GM18517 (cell line): ENCODE data around the gene SCIN.

ENCODE experiments used
- ATAC-seq: cut with Tn5 transposase; IDR thresholded peaks from one replicate; pipeline ENCODE4 v1.9.1; 2021; ENCODE audit warnings: mild to moderate bottlenecking, moderate library complexity; ENCODE audit not compliant: unreplicated experiment

Gene SCIN

DNA sequence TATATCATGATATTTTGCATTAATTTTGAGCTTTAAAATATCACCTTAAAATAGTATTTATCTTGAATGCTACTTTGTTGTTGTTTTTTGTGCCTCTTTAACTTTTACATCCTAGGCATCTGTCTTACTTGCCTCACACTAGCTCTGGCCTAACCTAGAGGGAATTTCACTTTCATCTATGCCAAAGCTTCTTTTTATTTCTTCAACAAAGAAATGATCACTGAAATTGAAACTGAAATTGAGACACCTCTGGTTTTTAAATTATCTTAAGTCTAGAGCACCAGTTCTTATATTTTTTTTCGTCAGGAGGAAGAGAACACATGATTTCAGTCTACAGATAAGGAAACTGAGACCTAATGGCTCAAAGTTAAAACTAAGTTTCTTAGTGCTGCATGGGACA is 3.5 kb upstream of the SCIN start:
- peak; percentile 97 for ATAC-seq

DNA sequence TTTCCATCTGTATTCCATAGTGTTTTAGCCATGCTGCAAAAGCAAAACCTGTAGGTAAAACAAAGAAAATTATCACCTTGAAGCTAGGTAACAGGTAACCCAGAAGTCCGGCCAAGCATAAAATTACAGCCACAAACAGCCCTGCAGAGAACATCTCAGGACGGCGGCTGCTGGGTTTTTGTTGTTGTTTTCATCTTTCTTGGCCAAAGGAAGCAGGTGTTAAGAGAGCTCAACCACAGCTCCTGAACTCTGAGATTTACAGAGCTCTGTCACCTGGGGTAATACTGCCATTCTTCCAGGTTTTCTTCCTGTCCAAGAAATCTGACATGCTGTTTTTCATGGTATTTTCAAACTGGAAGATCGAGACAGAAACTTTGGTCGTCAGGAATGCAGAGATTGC is 847 bp upstream of the SCIN start:
- no peak for ATAC-seq

DNA sequence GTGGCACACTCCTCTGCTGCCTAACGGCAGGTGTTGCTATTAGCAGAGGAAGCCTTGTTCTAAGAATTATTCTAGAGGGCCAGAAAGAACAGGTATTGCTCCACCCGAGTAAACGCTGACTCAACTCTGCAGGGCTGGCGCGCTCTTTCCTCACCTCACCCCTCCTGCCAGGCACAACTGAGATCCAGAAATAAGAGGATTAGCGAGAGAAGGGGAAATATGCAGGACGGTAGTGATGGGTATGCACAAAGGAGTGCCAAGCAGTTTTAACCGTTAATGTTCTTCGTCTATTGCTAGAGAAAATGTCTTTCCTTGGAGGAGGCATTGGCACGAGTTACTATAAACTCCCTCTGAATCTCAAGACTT is 369 bp upstream of the SCIN start:
- no peak for ATAC-seq

- ATAC-seq: no peak
Observed at GRCh38 chr7:12571691-12572090, 1.2 kb downstream of the SCIN start.

- ATAC-seq: no peak
Observed at GRCh38 chr7:12572941-12573575, 2.5 kb downstream of the SCIN start.

- no peak for ATAC-seq
Observed at GRCh38 chr7:12573885-12574284, 3.4 kb downstream of the SCIN start.

DNA sequence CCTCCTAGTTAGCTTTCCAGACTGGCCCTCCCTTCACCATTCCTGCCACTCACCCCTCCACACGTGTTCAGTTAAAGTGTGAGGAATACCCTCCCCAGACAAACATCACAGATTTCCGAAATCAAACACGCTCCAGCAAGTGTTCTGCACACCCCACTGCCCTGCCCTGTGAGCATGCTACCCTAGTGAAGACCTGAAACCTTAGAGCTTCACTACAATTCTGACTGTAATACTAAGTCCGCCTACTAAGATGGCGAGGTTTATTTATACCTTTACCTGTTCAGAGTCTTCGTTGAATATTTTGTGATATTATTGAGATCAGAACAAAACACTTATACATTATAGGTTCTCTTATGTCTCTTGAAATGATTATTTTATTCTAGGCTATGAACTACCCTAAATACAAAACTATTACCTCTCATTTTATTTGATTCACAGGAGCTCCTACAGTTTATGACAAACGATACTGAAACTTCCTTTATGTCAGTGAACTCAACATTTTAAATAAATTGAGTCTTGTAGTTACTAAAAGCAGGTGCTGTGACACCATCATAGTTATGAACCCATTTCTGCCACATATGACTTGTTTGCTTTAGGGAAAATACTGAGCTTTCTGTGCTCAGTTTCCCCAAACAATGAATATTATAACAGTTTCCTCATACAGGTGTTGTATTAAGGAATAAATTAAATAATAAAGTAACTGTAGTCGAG is 8.6 kb downstream of the SCIN start:
- ATAC-seq: peak; percentile 93

DNA sequence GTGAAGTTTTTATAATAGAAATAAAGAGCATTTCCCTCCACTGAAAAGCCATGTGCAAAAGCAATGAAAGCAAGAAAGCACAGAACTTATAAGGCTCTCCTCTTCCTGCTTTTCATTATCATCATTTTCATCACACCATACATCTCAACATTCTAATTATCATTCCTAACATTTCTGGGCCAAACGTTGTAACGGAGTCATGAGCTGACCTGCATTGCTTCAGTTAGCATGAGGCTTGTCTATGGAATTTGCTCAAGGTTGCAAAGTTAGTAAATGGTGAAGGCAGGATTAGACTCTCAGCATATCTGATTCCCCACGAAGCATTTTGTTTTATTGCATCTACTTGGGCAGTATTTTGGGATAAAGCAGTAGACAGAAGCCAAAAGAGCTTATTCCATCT is 11.4 kb downstream of the SCIN start:
- no peak for ATAC-seq

DNA sequence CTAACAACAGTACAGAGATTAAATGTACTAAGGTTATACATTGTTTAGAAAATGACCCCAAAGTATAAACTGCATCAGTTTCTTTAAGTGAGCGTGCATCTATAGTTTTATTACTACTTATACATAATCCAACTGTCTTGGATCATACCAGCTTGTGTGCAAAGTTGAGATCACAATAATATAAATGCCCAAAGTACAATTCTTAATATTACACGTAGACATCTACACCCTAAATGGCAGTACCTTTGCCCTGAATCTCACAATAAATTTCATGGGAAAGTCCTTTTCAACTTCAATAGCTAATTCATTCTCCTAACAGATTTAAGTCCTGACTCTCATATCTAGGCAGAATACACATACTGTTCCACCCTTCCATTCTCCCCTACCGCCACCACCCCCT is 11.8 kb downstream of the SCIN start:
- ATAC-seq: no peak

DNA sequence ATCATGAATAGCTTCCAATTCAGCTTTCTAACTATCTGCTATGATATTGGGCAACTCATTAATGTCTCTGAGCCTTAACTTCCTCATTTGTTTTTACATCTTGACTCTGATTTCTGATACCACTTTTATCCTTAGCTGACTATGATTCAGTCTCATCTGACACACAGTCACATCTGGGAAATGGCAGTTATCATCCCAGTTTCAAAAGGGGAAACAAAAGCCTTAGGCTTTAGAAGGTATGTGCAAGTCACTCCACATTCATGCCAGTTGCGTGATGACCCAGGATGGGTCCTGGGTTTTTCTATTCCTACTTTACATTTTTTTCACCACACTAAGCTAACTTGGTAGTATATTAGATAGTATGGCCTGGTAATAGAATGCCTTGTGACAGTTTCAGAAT is 12.7 kb downstream of the SCIN start:
- no peak for ATAC-seq

GRCh38 chr7:12583922-12584321 is 13.4 kb downstream of the SCIN start:
- no peak for ATAC-seq

DNA sequence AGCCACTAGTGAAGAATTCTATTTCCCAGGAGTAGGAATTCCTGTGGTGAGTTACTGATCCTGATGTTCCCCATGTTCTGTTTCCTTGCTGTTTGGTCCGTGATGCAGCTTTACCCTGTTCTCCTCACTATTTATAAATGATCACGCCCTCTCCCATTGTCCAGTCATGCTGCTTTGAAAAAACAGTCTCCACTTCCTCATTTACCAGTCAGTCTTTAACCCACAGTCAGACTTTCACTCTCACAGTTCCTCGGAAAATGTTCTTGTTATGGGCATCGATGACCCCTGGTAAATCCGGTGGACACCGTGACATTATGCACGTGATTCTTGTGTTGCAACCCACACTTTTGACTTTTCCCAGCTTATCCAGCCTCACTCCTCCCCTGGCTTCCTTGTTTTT is 14.4 kb downstream of the SCIN start:
- ATAC-seq: peak; percentile 99

- no peak for ATAC-seq
Observed at GRCh38 chr7:12586271-12586670, 15.8 kb downstream of the SCIN start.

DNA sequence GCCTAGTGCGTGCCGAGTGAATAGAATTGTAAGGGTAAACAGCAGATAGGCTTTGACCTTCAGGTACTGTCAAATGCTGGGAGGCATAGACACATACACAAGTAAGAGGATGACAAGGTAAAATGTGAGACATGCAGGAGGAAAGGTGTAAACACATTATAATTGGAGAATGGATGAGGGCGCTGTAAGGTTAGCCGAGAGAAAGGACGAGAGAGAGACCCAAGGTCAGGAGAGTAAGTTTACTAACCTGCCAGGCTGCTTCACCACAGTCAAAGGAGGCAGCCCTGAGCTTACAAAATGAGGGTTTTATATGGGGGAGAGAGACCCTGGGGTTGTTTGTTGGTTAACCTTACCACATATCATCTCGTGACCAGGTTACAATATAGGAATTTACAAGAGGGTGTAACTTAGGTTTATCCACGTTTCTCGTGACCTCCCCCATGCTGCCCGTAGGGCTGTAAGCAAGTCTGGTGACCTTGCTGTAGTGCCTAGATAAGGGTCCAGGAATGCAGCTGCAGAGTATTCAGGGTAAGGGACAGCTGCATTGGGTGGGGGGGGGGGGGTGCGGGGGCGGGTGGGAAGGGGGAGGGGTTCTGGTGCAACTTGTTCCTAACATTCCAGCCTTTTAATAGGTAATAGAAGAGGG is 17.9 kb downstream of the SCIN start:
- ATAC-seq: no peak

DNA sequence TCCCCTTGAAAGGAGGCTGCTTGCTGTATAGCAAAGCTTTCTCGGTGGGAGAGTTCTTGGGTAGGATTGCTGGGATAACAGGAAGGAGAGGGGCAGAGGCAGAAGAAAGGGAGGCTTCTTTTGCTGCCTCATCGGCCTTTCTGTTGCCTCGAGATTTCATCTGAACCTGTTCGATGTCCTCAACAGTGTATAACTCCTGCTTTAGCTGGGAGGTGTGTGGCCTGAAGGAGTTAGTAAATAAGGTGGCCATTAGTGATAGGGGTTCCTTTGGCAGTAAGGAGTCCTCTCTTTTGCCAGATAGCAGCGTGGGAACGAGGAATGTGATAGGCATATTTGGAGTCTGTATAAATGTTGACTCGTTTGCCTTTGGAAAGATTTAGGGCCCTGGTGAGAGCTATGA is 20.0 kb downstream of the SCIN start:
- ATAC-seq: no peak

- ATAC-seq: no peak
Observed at GRCh38 chr7:12594122-12594897, 23.8 kb downstream of the SCIN start.

DNA sequence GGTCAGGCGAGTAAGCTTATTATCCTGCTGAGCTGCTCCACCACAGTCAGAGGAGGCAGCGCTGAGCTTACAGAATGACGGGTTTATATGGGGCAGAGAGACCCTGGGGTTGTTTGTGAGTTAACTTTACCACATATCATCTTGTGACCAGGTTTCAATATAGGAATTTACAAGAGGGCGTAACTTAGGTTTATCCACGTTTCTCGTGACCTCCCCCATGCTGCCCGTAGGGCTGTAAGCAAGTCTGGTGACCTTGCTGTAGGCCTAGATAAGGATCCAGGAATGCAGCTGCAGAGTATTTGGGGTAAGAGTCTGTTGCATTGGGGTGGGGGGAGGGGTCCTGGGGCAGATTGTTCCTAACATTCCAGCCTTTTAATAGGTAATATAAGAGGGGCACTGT is 24.6 kb downstream of the SCIN start:
- ATAC-seq: no peak

DNA sequence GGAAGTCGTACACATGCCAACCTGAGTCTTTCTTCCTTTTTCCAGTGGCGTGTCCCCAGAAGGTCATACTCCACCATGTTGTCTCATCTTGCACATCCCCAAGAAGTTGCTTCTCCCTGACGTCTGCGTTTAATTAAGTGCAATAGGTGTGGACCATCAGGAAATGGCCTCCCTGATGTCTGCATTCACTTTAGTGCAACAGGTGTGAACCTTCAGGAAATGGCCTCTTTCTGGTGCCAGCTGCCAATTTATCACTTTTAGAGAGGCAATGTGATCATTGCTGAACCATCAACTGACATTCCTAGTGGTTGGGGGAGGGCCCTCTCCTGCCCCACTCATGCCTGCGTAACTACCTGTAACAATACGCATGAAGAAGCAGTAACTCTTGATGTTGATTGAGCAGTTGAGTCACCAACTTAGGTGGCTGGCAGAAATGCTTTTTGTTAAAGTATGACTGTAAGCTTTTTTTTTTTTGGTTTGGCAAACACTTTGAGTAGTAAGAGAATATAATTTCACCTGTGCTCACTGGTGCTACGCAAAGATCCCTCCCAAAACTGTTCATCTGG is 25.8 kb downstream of the SCIN start:
- ATAC-seq: no peak

DNA sequence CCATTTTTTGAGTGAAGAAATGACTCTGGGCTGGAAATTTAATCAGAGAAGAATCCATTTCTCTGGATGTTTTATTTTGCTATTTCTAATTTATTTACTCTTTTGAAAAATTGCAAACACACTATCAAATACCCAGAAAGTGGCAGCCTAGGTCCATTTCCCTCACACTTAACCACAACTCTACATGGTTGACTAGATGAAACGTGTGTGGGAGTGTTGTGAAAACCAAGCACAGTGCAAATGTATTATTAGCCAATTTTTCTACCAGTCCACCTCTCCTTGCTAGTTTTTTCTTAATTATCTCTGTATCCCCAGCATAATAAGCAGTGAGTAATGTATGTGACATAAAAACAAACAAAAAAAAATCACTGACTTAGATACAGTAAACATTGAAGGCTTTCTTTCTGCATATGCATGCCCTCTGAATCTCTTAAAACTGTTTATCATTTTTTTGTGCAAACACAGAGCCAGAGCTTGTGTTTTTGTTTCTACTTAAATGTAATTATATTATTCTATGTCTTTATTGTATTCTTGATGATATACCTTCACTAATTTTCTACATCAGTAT is 30.9 kb downstream of the SCIN start:
- ATAC-seq: peak; percentile 98

- ATAC-seq: no peak
Observed at GRCh38 chr7:12607134-12607533, 36.6 kb downstream of the SCIN start.

DNA sequence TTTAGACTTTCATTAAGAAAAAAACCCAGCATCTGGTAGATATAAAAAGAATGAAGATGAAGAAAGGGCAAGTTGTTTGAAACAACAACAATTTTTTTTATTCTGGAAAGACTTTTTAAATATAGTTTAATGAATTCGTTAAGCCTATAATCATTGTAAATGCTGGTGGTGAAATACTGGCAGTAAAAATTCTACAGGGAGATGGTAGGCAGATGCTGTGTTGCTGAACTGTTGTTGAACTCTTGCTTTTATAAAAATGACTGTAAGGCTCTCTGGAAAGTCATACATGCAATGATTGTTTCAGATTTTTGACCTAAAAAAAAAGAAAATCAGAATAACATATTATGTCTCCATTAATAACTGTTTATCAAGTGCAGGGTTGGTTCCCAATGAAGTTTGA is 39.0 kb downstream of the SCIN start:
- no peak for ATAC-seq
